Measurements from ENCODE around the gene LNX1.

The LNX1 gene

GRCh38 chr4:53617101-53617680, 25.9 kb upstream of the LNX1 start:
- TF ChIP-seq JUND (IDR thresholded peaks at IDR 0.05; ENCODE audit: low read depth): no peak
- in situ Hi-C loops (cut with HindIII; ENCODE audit: low pct_unique_long_range_greater_than_20kb, low sequenced_read_pairs): no loop called here
- DNase-seq (ENCODE audit: low read depth in 1 of 2, low spot score in 1 of 2): peak in 1 of 2 experiments; percentile 22

- in situ Hi-C loops (cut with HindIII; ENCODE audit: low pct_unique_long_range_greater_than_20kb, low sequenced_read_pairs): no loop called here
- no peak for DNase-seq (ENCODE audit: low read depth in 1 of 2, low spot score in 1 of 2)
Measured at GRCh38 chr4:53616219-53616618, 24.9 kb upstream of the LNX1 start.

GRCh38 chr4:53614591-53614990, 23.3 kb upstream of the LNX1 start:
- no peak for TF ChIP-seq JUND (IDR thresholded peaks at IDR 0.05; ENCODE audit: low read depth)
- in situ Hi-C loops (cut with HindIII; ENCODE audit: low pct_unique_long_range_greater_than_20kb, low sequenced_read_pairs): no loop called here
- DNase-seq (ENCODE audit: low read depth in 1 of 2, low spot score in 1 of 2): peak in 1 of 2 experiments; percentile 45

More at GRCh38 chr4:53616219-53616618, 24.9 kb upstream of the LNX1 start:
- no peak for TF ChIP-seq JUND (IDR thresholded peaks at IDR 0.05; ENCODE audit: low read depth)

GRCh38 chr4:53613428-53613827, 22.1 kb upstream of the LNX1 start:
- no peak for TF ChIP-seq JUND (IDR thresholded peaks at IDR 0.05; ENCODE audit: low read depth)
- DNase-seq (ENCODE audit: low read depth in 1 of 2, low spot score in 1 of 2): no peak
- in situ Hi-C loops (cut with HindIII; ENCODE audit: low pct_unique_long_range_greater_than_20kb, low sequenced_read_pairs): no loop called here

GRCh38 chr4:53608649-53609048, 17.4 kb upstream of the LNX1 start:
- in situ Hi-C loops (cut with HindIII; ENCODE audit: low pct_unique_long_range_greater_than_20kb, low sequenced_read_pairs): no loop called here
- no peak for DNase-seq (ENCODE audit: low read depth in 1 of 2, low spot score in 1 of 2)
- no peak for TF ChIP-seq JUND (IDR thresholded peaks at IDR 0.05; ENCODE audit: low read depth)

GRCh38 chr4:53608242-53608641, 17.0 kb upstream of the LNX1 start:
- no peak for DNase-seq (ENCODE audit: low read depth in 1 of 2, low spot score in 1 of 2)
- no peak for TF ChIP-seq JUND (IDR thresholded peaks at IDR 0.05; ENCODE audit: low read depth)
- in situ Hi-C loops (cut with HindIII; ENCODE audit: low pct_unique_long_range_greater_than_20kb, low sequenced_read_pairs): no loop called here

- TF ChIP-seq JUND (IDR thresholded peaks at IDR 0.05; ENCODE audit: low read depth): no peak
- in situ Hi-C loops (cut with HindIII; ENCODE audit: low pct_unique_long_range_greater_than_20kb, low sequenced_read_pairs): no loop called here
- no peak for DNase-seq (ENCODE audit: low read depth in 1 of 2, low spot score in 1 of 2)
Measured at GRCh38 chr4:53605783-53606182, 14.5 kb upstream of the LNX1 start.

- in situ Hi-C loops (cut with HindIII; ENCODE audit: low pct_unique_long_range_greater_than_20kb, low sequenced_read_pairs): no loop called here
- no peak for TF ChIP-seq JUND (IDR thresholded peaks at IDR 0.05; ENCODE audit: low read depth)
- no peak for DNase-seq (ENCODE audit: low read depth in 1 of 2, low spot score in 1 of 2)
Measured at GRCh38 chr4:53602390-53602789, 11.1 kb upstream of the LNX1 start.

GRCh38 chr4:53601251-53601764, 10.0 kb upstream of the LNX1 start:
- peak in 1 of 2 experiments; percentile 73 for DNase-seq (ENCODE audit: low read depth in 1 of 2, low spot score in 1 of 2)
- in situ Hi-C loops (cut with HindIII; ENCODE audit: low pct_unique_long_range_greater_than_20kb, low sequenced_read_pairs): no loop called here
- TF ChIP-seq JUND (IDR thresholded peaks at IDR 0.05; ENCODE audit: low read depth): no peak

GRCh38 chr4:53599632-53600031, 8.3 kb upstream of the LNX1 start:
- in situ Hi-C loops (cut with HindIII; ENCODE audit: low pct_unique_long_range_greater_than_20kb, low sequenced_read_pairs): no loop called here
- no peak for DNase-seq (ENCODE audit: low read depth in 1 of 2, low spot score in 1 of 2)
- TF ChIP-seq JUND (IDR thresholded peaks at IDR 0.05; ENCODE audit: low read depth): no peak

- no peak for DNase-seq (ENCODE audit: low read depth in 1 of 2, low spot score in 1 of 2)
- in situ Hi-C loops (cut with HindIII; ENCODE audit: low pct_unique_long_range_greater_than_20kb, low sequenced_read_pairs): no loop called here
Measured at GRCh38 chr4:53598901-53599300, 7.6 kb upstream of the LNX1 start.

GRCh38 chr4:53598483-53598882, 7.2 kb upstream of the LNX1 start:
- no peak for TF ChIP-seq JUND (IDR thresholded peaks at IDR 0.05; ENCODE audit: low read depth)
- no peak for DNase-seq (ENCODE audit: low read depth in 1 of 2, low spot score in 1 of 2)
- in situ Hi-C loops (cut with HindIII; ENCODE audit: low pct_unique_long_range_greater_than_20kb, low sequenced_read_pairs): no loop called here

More at GRCh38 chr4:53598901-53599300, 7.6 kb upstream of the LNX1 start:
- no peak for TF ChIP-seq JUND (IDR thresholded peaks at IDR 0.05; ENCODE audit: low read depth)

GRCh38 chr4:53596901-53597300, 5.6 kb upstream of the LNX1 start:
- in situ Hi-C loops (cut with HindIII; ENCODE audit: low pct_unique_long_range_greater_than_20kb, low sequenced_read_pairs): no loop called here
- TF ChIP-seq JUND (IDR thresholded peaks at IDR 0.05; ENCODE audit: low read depth): no peak
- DNase-seq (ENCODE audit: low read depth in 1 of 2, low spot score in 1 of 2): no peak

- no peak for DNase-seq (ENCODE audit: low read depth in 1 of 2, low spot score in 1 of 2)
- in situ Hi-C loops (cut with HindIII; ENCODE audit: low pct_unique_long_range_greater_than_20kb, low sequenced_read_pairs): no loop called here
- no peak for TF ChIP-seq JUND (IDR thresholded peaks at IDR 0.05; ENCODE audit: low read depth)
Measured at GRCh38 chr4:53595834-53596233, 4.5 kb upstream of the LNX1 start.
